ENCODE results near the gene BRINP3.

DNA sequence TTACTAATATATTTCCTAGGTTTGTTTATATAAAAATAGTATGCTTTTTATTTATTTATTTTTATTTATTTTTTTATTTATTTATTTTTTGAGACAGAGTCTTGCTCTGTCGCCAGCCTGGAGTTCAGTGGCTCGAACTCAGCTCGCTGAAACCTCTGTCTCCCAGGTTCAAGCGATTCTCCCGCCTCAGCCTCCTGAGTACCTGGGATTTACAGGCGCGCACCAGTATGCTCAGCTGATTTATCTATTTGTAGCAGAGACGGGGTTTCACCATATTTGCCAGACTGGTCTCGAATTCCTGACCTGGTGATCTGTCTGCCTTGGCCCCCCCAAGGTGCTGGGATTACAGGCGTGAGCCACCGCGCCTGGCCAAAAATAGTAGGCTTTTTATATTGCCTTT, 33.2 kb downstream of the BRINP3 start:
- TF ChIP-seq, protein P1, sequence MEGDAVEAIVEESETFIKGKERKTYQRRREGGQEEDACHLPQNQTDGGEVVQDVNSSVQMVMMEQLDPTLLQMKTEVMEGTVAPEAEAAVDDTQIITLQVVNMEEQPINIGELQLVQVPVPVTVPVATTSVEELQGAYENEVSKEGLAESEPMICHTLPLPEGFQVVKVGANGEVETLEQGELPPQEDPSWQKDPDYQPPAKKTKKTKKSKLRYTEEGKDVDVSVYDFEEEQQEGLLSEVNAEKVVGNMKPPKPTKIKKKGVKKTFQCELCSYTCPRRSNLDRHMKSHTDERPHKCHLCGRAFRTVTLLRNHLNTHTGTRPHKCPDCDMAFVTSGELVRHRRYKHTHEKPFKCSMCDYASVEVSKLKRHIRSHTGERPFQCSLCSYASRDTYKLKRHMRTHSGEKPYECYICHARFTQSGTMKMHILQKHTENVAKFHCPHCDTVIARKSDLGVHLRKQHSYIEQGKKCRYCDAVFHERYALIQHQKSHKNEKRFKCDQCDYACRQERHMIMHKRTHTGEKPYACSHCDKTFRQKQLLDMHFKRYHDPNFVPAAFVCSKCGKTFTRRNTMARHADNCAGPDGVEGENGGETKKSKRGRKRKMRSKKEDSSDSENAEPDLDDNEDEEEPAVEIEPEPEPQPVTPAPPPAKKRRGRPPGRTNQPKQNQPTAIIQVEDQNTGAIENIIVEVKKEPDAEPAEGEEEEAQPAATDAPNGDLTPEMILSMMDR (IDR thresholded peaks at IDR 0.05), result no peak
- no peak for TF ChIP-seq POLR2A (IDR thresholded peaks at IDR 0.05)

Data from adrenal gland (tissue), 5 donors.